HepG2 (cell line): ENCODE data around the gene SRRM3. TPM values are rescaled to one million over a fixed set of nuclear protein-coding genes. Genes with fewer than 3 reads are reported as not detected.

ENCODE experiments used
- ARID2 ChIP-seq: sonication (generic); formaldehyde crosslinking; IDR thresholded peaks from 2 replicates; pipeline ENCODE4 v1.8.1; 2022; ENCODE audit warnings: mild to moderate bottlenecking, missing genetic modification reagents, borderline replicate concordance
- BHLHE40 ChIP-seq: IDR thresholded peaks from 2 replicates; pipeline ENCODE4 v1.6.1; 2011; ENCODE audit warnings: low read length, improper control_type of control experiment
- FOXO1 ChIP-seq: sonication (generic); formaldehyde crosslinking; IDR thresholded peaks from 2 replicates; pipeline ENCODE4 v1.4.0; 2020; ENCODE audit warnings: missing genetic modification reagents
- GFI1 ChIP-seq: sonication (generic); formaldehyde crosslinking; IDR thresholded peaks from 2 replicates; pipeline ENCODE4 v1.5.0; 2020; ENCODE audit warnings: missing genetic modification reagents, mild to moderate bottlenecking, borderline replicate concordance
- HNRNPL ChIP-seq: fragments of 200-400 bp; formaldehyde crosslinking; IDR thresholded peaks from 2 replicates; pipeline ENCODE4 v1.6.1; 2017; ENCODE audit warnings: mild to moderate bottlenecking, low read depth, low read length
- JDP2 ChIP-seq: sonication (generic); formaldehyde crosslinking; IDR thresholded peaks from 2 replicates; pipeline ENCODE4 v1.8.1; 2022; ENCODE audit warnings: missing genetic modification reagents, borderline replicate concordance
- KLF11 ChIP-seq: IDR thresholded peaks from 2 replicates; pipeline ENCODE4 v1.6.1; 2016; ENCODE audit warnings: missing compliant biosample characterization
- KMT2B ChIP-seq: IDR thresholded peaks from 2 replicates; pipeline ENCODE4 v1.6.1; 2016; ENCODE audit warnings: missing genetic modification reagents, missing compliant biosample characterization
- NCOA2 ChIP-seq: sonication (generic); formaldehyde crosslinking; IDR thresholded peaks from 2 replicates; pipeline ENCODE4 v1.8.0; 2022; ENCODE audit warnings: inconsistent platforms
- NFE2 ChIP-seq: sonication (generic); formaldehyde crosslinking; IDR thresholded peaks from 2 replicates; pipeline ENCODE4 v1.4.0; 2020; ENCODE audit warnings: missing genetic modification reagents
- RAD21 ChIP-seq: fragments of 450-650 bp; formaldehyde crosslinking; IDR thresholded peaks from 2 replicates; pipeline ENCODE4 v1.5.0; 2020; ENCODE audit warnings: mild to moderate bottlenecking
- RCOR2 ChIP-seq: IDR thresholded peaks from 2 replicates; pipeline ENCODE4 v1.6.1; 2016; ENCODE audit warnings: missing biosample characterization, missing genetic modification reagents
- SOX13 ChIP-seq, 3 experiments: fragments of 450-650 bp in 1 of 3; sonication (generic) in 1 of 3; formaldehyde crosslinking in 1 of 3; IDR thresholded peaks in 2 of 3; conservative IDR thresholded peaks in 1 of 3; 2 replicates each; pipeline versions ENCODE4 v1.5.0 to v1.6.1; 2016 to 2020; ENCODE audit warnings: antibody characterized with exemption in 1 of 3, mild to moderate bottlenecking in 1 of 3, missing compliant biosample characterization in 1 of 3, missing genetic modification reagents in 1 of 3, moderate library complexity in 1 of 3
- TOPORS ChIP-seq: sonication (generic); formaldehyde crosslinking; IDR thresholded peaks from 2 replicates; pipeline ENCODE4 v1.8.0; 2023; ENCODE audit warnings: mild to moderate bottlenecking, missing genetic modification reagents
- XRCC5 ChIP-seq: fragments of 200-400 bp; formaldehyde crosslinking; optimal IDR thresholded peaks from 2 replicates; pipeline ENCODE3; 2017; ENCODE audit warnings: mild to moderate bottlenecking, low read length
- ZFP82 ChIP-seq: sonication (generic); formaldehyde crosslinking; IDR thresholded peaks from 2 replicates; pipeline ENCODE4 v1.5.1; 2020; ENCODE audit warnings: mild to moderate bottlenecking, missing genetic modification reagents, borderline replicate concordance
- ZMYM4 ChIP-seq: sonication (generic); formaldehyde crosslinking; IDR thresholded peaks from 2 replicates; pipeline ENCODE4 v1.8.1; 2023; ENCODE audit warnings: mild to moderate bottlenecking, missing genetic modification reagents
- ZNF12 ChIP-seq: sonication (generic); formaldehyde crosslinking; IDR thresholded peaks from 2 replicates; pipeline ENCODE4 v1.5.0; 2020; ENCODE audit warnings: missing genetic modification reagents
- ZNF446 ChIP-seq: sonication (generic); formaldehyde crosslinking; IDR thresholded peaks from 2 replicates; pipeline ENCODE4 v1.5.0; 2020; ENCODE audit warnings: mild to moderate bottlenecking, missing genetic modification reagents
- ZNF569 ChIP-seq: sonication (generic); formaldehyde crosslinking; IDR thresholded peaks from 2 replicates; pipeline ENCODE4 v1.5.0; 2020; ENCODE audit warnings: mild to moderate bottlenecking, missing genetic modification reagents, moderate library complexity, borderline replicate concordance
- ZNF607 ChIP-seq: sonication (generic); formaldehyde crosslinking; IDR thresholded peaks from 2 replicates; pipeline ENCODE4 v1.5.1; 2020; ENCODE audit warnings: missing genetic modification reagents, mild to moderate bottlenecking, borderline replicate concordance
- polyA plus RNA-seq, 8 experiments: library from polyadenylated mRNA; depleted of rRNA in 3 of 8; stranded (reverse) in 7 of 8; unstranded in 1 of 8; fragments of >200 nt; fragmentation: Illumina TruSeq in 4 of 8; extraction: Trizol in 4 of 8; gene quantifications; 2 replicates each; pipeline versions ENCODE4 v1.2.1 to v1.2.3, GENCODE V29; 2011 to 2016; ENCODE audit warnings: low read depth in 4 of 8, missing spikeins in 1 of 8, mixed read lengths in 1 of 8; ENCODE audit not compliant: insufficient read depth in 1 of 8
- total RNA-seq, 5 experiments: library from RNA; depleted of rRNA; stranded (reverse); fragments of >200 nt; fragmentation: Illumina TruSeq; extraction: Trizol; gene quantifications; 2 replicates each; pipeline ENCODE4 v1.2.3, GENCODE V29; 2016; ENCODE audit warnings: low read depth in 1 of 5
- TF ChIP-seq, protein P1 (sequence below): sonication (generic); formaldehyde crosslinking; IDR thresholded peaks from 2 replicates; pipeline ENCODE4 v1.5.1; 2020; ENCODE audit warnings: missing genetic modification reagents, mild to moderate bottlenecking, borderline replicate concordance
- TF ChIP-seq, protein P2 (sequence below): sonication (generic); formaldehyde crosslinking; IDR thresholded peaks from 2 replicates; pipeline ENCODE4 v1.8.1; 2023; ENCODE audit warnings: missing genetic modification reagents, mild to moderate bottlenecking, borderline replicate concordance
- TF ChIP-seq, protein P3 (sequence below): sonication (generic); formaldehyde crosslinking; IDR thresholded peaks from 2 replicates; pipeline ENCODE4 v1.8.1; 2023; ENCODE audit warnings: missing genetic modification reagents, inconsistent platforms, borderline replicate concordance
- TF ChIP-seq, protein P4 (sequence below): sonication (generic); formaldehyde crosslinking; IDR thresholded peaks from 2 replicates; pipeline ENCODE4 v1.5.0; 2020; ENCODE audit warnings: missing genetic modification reagents

Gene SRRM3
- total and polyA plus RNA-seq, 2 of the 13 experiments (the other 11 are each of a cell fraction or from before 2014, with no cell fraction given) = 0.13 to 0.54 TPM

DNA sequence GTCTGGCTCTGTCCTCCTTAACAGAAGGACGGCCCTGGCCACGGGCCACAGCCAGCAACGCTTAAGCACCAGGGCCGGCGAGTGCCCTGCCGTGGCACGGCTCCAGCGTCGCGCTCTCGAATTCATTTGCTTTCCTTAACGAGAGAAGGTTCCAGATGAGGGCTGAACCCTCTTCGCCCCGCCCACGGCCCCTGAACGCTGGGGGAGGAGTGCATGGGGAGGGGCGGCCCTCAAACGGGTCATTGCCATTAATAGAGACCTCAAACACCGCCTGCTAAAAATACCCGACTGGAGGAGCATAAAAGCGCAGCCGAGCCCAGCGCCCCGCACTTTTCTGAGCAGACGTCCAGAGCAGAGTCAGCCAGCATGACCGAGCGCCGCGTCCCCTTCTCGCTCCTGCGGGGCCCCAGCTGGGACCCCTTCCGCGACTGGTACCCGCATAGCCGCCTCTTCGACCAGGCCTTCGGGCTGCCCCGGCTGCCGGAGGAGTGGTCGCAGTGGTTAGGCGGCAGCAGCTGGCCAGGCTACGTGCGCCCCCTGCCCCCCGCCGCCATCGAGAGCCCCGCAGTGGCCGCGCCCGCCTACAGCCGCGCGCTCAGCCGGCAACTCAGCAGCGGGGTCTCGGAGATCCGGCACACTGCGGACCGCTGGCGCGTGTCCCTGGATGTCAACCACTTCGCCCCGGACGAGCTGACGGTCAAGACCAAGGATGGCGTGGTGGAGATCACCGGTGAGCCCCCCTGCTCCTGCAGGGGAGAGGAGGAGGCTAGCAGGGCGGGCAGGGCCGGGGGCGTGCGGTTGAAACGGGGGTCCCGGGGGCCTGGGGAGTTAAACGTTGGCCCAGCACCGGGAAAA lies 100.9 kb downstream of the SRRM3 start, which contains the start of gene HSPB1 (continued):
- TF ChIP-seq TOPORS (no peak), HNRNPL (no peak), FOXO1 (CRISPR knock-in tag) (no peak), RAD21 (no peak), ZNF569 (no peak), RCOR2 (CRISPR knock-in tag) (no peak), ZNF446 (CRISPR knock-in tag) (peak; percentile 53; the same call in 1 of the 2 replicates), XRCC5 (no peak), SOX13 (IDR thresholded peaks at IDR 0.05) (no peak), SOX13 (CRISPR knock-in tag; conservative IDR thresholded peaks at IDR 0.05 in 1 of 2, IDR thresholded peaks at IDR 0.05 in 1 of 2) (peak in 1 of 2 experiments; percentile 28; a peak in 1 of 4 replicates), NCOA2 (peak; percentile 43; the same call in 1 of the 2 replicates), ARID2 (peak; percentile 28; the same call in 1 of the 2 replicates), ZNF12 (CRISPR knock-in tag) (no peak; the same call in 1 of the 2 replicates), KLF11 (CRISPR knock-in tag) (peak; percentile 32; the same call in 1 of the 2 replicates), ZMYM4 (CRISPR knock-in tag) (peak; percentile 42; the same call in 1 of the 2 replicates), KMT2B (CRISPR knock-in tag) (no peak), GFI1 (CRISPR knock-in tag) (no peak), JDP2 (CRISPR knock-in tag) (no peak), ZFP82 (CRISPR knock-in tag) (no peak; the same call in 1 of the 2 replicates), ZNF607 (CRISPR knock-in tag) (0 out of 2 replicates have a peak, but pooled peaks have one; percentile 75), NFE2 (CRISPR knock-in tag) (no peak), BHLHE40 (no peak)
- TF ChIP-seq, protein P1, sequence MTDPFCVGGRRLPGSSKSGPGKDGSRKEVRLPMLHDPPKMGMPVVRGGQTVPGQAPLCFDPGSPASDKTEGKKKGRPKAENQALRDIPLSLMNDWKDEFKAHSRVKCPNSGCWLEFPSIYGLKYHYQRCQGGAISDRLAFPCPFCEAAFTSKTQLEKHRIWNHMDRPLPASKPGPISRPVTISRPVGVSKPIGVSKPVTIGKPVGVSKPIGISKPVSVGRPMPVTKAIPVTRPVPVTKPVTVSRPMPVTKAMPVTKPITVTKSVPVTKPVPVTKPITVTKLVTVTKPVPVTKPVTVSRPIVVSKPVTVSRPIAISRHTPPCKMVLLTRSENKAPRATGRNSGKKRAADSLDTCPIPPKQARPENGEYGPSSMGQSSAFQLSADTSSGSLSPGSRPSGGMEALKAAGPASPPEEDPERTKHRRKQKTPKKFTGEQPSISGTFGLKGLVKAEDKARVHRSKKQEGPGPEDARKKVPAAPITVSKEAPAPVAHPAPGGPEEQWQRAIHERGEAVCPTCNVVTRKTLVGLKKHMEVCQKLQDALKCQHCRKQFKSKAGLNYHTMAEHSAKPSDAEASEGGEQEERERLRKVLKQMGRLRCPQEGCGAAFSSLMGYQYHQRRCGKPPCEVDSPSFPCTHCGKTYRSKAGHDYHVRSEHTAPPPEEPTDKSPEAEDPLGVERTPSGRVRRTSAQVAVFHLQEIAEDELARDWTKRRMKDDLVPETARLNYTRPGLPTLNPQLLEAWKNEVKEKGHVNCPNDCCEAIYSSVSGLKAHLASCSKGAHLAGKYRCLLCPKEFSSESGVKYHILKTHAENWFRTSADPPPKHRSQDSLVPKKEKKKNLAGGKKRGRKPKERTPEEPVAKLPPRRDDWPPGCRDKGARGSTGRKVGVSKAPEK = no peak
- TF ChIP-seq, protein P2, sequence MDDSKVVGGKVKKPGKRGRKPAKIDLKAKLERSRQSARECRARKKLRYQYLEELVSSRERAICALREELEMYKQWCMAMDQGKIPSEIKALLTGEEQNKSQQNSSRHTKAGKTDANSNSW (CRISPR knock-in tag) = no peak
- TF ChIP-seq, protein P3, sequence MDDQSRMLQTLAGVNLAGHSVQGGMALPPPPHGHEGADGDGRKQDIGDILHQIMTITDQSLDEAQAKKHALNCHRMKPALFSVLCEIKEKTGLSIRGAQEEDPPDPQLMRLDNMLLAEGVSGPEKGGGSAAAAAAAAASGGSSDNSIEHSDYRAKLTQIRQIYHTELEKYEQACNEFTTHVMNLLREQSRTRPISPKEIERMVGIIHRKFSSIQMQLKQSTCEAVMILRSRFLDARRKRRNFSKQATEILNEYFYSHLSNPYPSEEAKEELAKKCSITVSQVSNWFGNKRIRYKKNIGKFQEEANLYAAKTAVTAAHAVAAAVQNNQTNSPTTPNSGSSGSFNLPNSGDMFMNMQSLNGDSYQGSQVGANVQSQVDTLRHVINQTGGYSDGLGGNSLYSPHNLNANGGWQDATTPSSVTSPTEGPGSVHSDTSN (CRISPR knock-in tag) = no peak
- TF ChIP-seq, protein P4, sequence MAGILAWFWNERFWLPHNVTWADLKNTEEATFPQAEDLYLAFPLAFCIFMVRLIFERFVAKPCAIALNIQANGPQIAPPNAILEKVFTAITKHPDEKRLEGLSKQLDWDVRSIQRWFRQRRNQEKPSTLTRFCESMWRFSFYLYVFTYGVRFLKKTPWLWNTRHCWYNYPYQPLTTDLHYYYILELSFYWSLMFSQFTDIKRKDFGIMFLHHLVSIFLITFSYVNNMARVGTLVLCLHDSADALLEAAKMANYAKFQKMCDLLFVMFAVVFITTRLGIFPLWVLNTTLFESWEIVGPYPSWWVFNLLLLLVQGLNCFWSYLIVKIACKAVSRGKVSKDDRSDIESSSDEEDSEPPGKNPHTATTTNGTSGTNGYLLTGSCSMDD (CRISPR knock-in tag) = no peak
